GM11168 (cell line): ENCODE data around the gene C1orf21.

Experiments used
- in situ Hi-C: fragments of 300-500 bp; cut with MboI; formaldehyde crosslinking; loops from one replicate; pipeline ENCODE4 v1.12.0; 2022; ENCODE audit warnings: low sequenced_read_pairs; ENCODE audit not compliant: unreplicated experiment

The C1orf21 gene

GRCh38 chr1:184385865-184386311, 941 bp upstream of the C1orf21 start:
- in situ Hi-C loops, result no loop called here

GRCh38 chr1:184387069-184387475, 243 bp downstream of the C1orf21 start:
- in situ Hi-C loops, result no loop called here

GRCh38 chr1:184387476-184388318, 868 bp downstream of the C1orf21 start:
- in situ Hi-C loops, result no loop called here

GRCh38 chr1:184388319-184388889, 1.6 kb downstream of the C1orf21 start:
- in situ Hi-C loops, result no loop called here

- in situ Hi-C loops, result no loop called here
Measured at GRCh38 chr1:184388971-184389370, 2.1 kb downstream of the C1orf21 start.

- in situ Hi-C loops, result no loop called here
Measured at GRCh38 chr1:184389446-184389845, 2.6 kb downstream of the C1orf21 start.

GRCh38 chr1:184390889-184391288, 4.1 kb downstream of the C1orf21 start:
- in situ Hi-C loops, result no loop called here

GRCh38 chr1:184392067-184392466, 5.2 kb downstream of the C1orf21 start:
- in situ Hi-C loops, result no loop called here

- in situ Hi-C loops, result no loop called here
Measured at GRCh38 chr1:184392779-184393522, 6.1 kb downstream of the C1orf21 start.

- in situ Hi-C loops, result no loop called here
Measured at GRCh38 chr1:184393962-184394361, 7.1 kb downstream of the C1orf21 start.

- in situ Hi-C loops, result no loop called here
Measured at GRCh38 chr1:184395370-184395769, 8.5 kb downstream of the C1orf21 start.

GRCh38 chr1:184395937-184396480, 9.2 kb downstream of the C1orf21 start:
- in situ Hi-C loops, result no loop called here

GRCh38 chr1:184399192-184399847, 12.5 kb downstream of the C1orf21 start:
- in situ Hi-C loops, result no loop called here

- in situ Hi-C loops, result no loop called here
Measured at GRCh38 chr1:184403961-184404726, 17.3 kb downstream of the C1orf21 start.

GRCh38 chr1:184404727-184405027, 17.8 kb downstream of the C1orf21 start:
- in situ Hi-C loops, result no loop called here

GRCh38 chr1:184405094-184405800, 18.4 kb downstream of the C1orf21 start:
- in situ Hi-C loops, result no loop called here

GRCh38 chr1:184405801-184406142, 18.9 kb downstream of the C1orf21 start:
- in situ Hi-C loops, result no loop called here

GRCh38 chr1:184406479-184406878, 19.6 kb downstream of the C1orf21 start:
- in situ Hi-C loops, result no loop called here

- in situ Hi-C loops, result no loop called here
Measured at GRCh38 chr1:184407816-184408510, 21.1 kb downstream of the C1orf21 start.
